Cerebellar cortex (tissue), 1 donor: Measurements from ENCODE around the gene MYH14.

Experiments used
- DNase-seq: peaks from one replicate; pipeline ENCODE4 v3.0.0-alpha.2; 2015; ENCODE audit warnings: low spot score

MYH14 gene

GRCh38 chr19:50258918-50259372, 55.5 kb downstream of the MYH14 start:
- DNase-seq = no peak

- DNase-seq = no peak
Observed at GRCh38 chr19:50261446-50261970, 58.1 kb downstream of the MYH14 start.

GRCh38 chr19:50263176-50263575, 59.8 kb downstream of the MYH14 start:
- DNase-seq = no peak

GRCh38 chr19:50264483-50265186, 61.2 kb downstream of the MYH14 start:
- peak; percentile 50 for DNase-seq

GRCh38 chr19:50266041-50266440, 62.6 kb downstream of the MYH14 start:
- DNase-seq = no peak

- no peak for DNase-seq
Observed at GRCh38 chr19:50266896-50267295, 63.5 kb downstream of the MYH14 start.

- no peak for DNase-seq
Observed at GRCh38 chr19:50268041-50268440, 64.6 kb downstream of the MYH14 start.

GRCh38 chr19:50268501-50268900, 65.1 kb downstream of the MYH14 start:
- DNase-seq = no peak

- DNase-seq = no peak
Observed at GRCh38 chr19:50269653-50270052, 66.2 kb downstream of the MYH14 start.

- no peak for DNase-seq
Observed at GRCh38 chr19:50272263-50272897, 69.0 kb downstream of the MYH14 start.

- DNase-seq = no peak
Observed at GRCh38 chr19:50273821-50274220, 70.4 kb downstream of the MYH14 start.

- DNase-seq = no peak
Observed at GRCh38 chr19:50275577-50276368, 72.4 kb downstream of the MYH14 start.

- no peak for DNase-seq
Observed at GRCh38 chr19:50276370-50277063, 73.1 kb downstream of the MYH14 start.

GRCh38 chr19:50277966-50278580, 74.7 kb downstream of the MYH14 start:
- no peak for DNase-seq

GRCh38 chr19:50280074-50280473, 76.7 kb downstream of the MYH14 start:
- DNase-seq = no peak

- DNase-seq = no peak
Observed at GRCh38 chr19:50280983-50281382, 77.6 kb downstream of the MYH14 start.

- DNase-seq = no peak
Observed at GRCh38 chr19:50281491-50281890, 78.1 kb downstream of the MYH14 start.

GRCh38 chr19:50285833-50286232, 82.4 kb downstream of the MYH14 start:
- no peak for DNase-seq

GRCh38 chr19:50286443-50286842, 83.0 kb downstream of the MYH14 start:
- DNase-seq = no peak

GRCh38 chr19:50287331-50287730, 83.9 kb downstream of the MYH14 start:
- DNase-seq = no peak

GRCh38 chr19:50288954-50289353, 85.5 kb downstream of the MYH14 start:
- no peak for DNase-seq

- DNase-seq = no peak
Observed at GRCh38 chr19:50290011-50290410, 86.6 kb downstream of the MYH14 start.
